Esophagus muscularis mucosa (tissue), 4 donors: ENCODE measurements around the gene SLC17A9. TPM values are rescaled to one million over a fixed set of nuclear protein-coding genes. Genes with fewer than 3 reads are reported as not detected.

Source experiments
- DNase-seq: peaks from one replicate; pipeline ENCODE4 v3.0.0-alpha.2; 2017; ENCODE audit errors: extremely low spot score
- H3K27ac ChIP-seq, 4 donors: fragments of 200-600 bp; sonication (generic); replicated peaks in 1 of 4; 1 replicate in 3 of 4; 2 replicates in 1 of 4; pipeline ENCODE4 v1.5.1; 2016 to 2019; ENCODE audit warnings: mild to moderate bottlenecking in 1 of 4
- H3K27me3 ChIP-seq, 4 donors: fragments of 200-600 bp; sonication (generic); one replicate each; pipeline versions ENCODE4 v1.5.1 to v1.6.0; 2016 to 2019
- H3K36me3 ChIP-seq, 4 donors: fragments of 200-600 bp; sonication (generic); one replicate each; pipeline ENCODE4 v1.5.1; 2016 to 2019
- H3K4me1 ChIP-seq, 4 donors: fragments of 200-600 bp; sonication (generic); one replicate each; pipeline ENCODE4 v1.5.1; 2016 to 2019
- H3K4me3 ChIP-seq, 4 donors: fragments of 200-600 bp; sonication (generic); 1 replicate in 2 of 4; 2 replicates in 2 of 4; pipeline ENCODE4 v1.5.1; 2016 to 2019; ENCODE audit warnings: mild to moderate bottlenecking in 4 of 4, moderate library complexity in 1 of 4
- H3K9me3 ChIP-seq, 4 donors: fragments of 200-600 bp; sonication (generic); 1 replicate in 3 of 4; 2 replicates in 1 of 4; pipeline ENCODE4 v1.5.1; 2016 to 2019
- CTCF ChIP-seq, 3 experiments: fragments of 200-600 bp in 2 of 3; fragments of 450-650 bp in 1 of 3; sonication (generic) in 2 of 3; IDR thresholded peaks; one replicate each; pipeline ENCODE4 v1.5.1; 2017 to 2019; ENCODE audit warnings: antibody characterized with exemption in 3 of 3, mild to moderate bottlenecking in 2 of 3, moderate library complexity in 1 of 3
- EP300 ChIP-seq: sonication (generic); formaldehyde crosslinking; IDR thresholded peaks from one replicate; pipeline ENCODE4 v1.6.1; 2017; ENCODE audit warnings: antibody characterized with exemption
- POLR2A ChIP-seq: fragments of 450-650 bp; IDR thresholded peaks from one replicate; pipeline ENCODE4 v1.6.1; 2017; ENCODE audit warnings: antibody characterized with exemption, moderate library complexity, mild to moderate bottlenecking, low read depth
- POLR2AphosphoS5 ChIP-seq, 2 donors: sonication (generic); formaldehyde crosslinking; IDR thresholded peaks; one replicate each; pipeline ENCODE4 v1.6.1; 2017; ENCODE audit warnings: antibody characterized with exemption in 2 of 2
- WGBS: methylation state at CpG from one replicate; pipeline ENCODE4 v1.1.5; 2018; 5-methylcytosine and 5-hydroxymethylcytosine counted together
- intact Hi-C: fragments of 100-400 bp; cut with DNase I; formaldehyde crosslinking; loops from one replicate; pipeline ENCODE4 v1.15.1; 2023
- total RNA-seq, 4 donors: library from RNA; depleted of rRNA; stranded (reverse); fragments of >200 nt; gene quantifications; one replicate each; pipeline versions ENCODE4 v1.1.0 to v1.2.1, GENCODE V29; 2016

The SLC17A9 gene
- total RNA-seq, 4 donors from 2014 or later = 2.2 to 5.2 (median 2.7) TPM

DNA sequence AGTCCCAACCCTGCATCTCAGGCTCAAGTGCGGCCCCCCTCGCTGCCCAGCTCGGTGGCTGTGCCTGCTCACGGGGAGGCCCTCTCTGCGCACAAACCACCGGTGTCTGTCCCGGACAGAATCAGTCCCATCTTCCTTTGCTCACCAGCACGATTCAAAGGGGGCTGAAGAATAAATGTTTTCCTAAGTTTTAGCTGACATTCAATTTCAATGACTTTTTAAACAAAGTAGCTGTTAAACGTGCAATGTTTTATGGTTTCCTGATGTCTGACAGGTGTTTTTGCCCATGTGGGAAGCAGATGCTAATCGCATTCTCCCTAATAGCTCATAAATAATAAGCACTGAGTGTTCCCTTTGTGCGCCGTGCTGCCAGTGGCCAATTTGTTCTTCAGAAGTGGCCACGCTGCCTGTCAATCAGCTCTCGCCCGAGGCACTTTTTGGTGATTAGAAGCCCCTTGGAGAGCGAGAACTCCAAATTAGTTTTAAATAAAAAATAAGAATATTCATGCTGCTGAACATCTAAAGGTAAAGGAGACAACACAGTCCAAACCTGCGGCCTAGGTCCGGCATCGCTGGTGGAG lies 28.0 kb downstream of the SLC17A9 start:
- Histone ChIP-seq H3K27me3 (peaks cover 0 to 100% (median 24%) of the 10 kb centered on the region in 4 donors), H3K9me3 (no peaks in the 10 kb centered on the region), H3K27ac (no peak overlapping the region), H3K36me3 (no peaks in the 10 kb centered on the region), H3K4me3 (no peak overlapping the region), H3K4me1 (peaks cover 0 to 8% (median 0%) of the 10 kb centered on the region in 4 donors)
- WGBS = 51% methylated on average over 14 of the region's 19 CpGs
- intact Hi-C loops = no loop called here
- DNase-seq = no peak
- TF ChIP-seq POLR2A = no peak
- TF ChIP-seq POLR2AphosphoS5 (IDR thresholded peaks at IDR 0.05) = no peak
- no peak for TF ChIP-seq CTCF (IDR thresholded peaks at IDR 0.05)
- no peak for TF ChIP-seq EP300

GRCh38 chr20:62980970-62981369 lies 28.5 kb downstream of the SLC17A9 start:
- peaks cover 0 to 8% (median 0%) of the 10 kb centered on the region in 4 donors for H3K4me1 ChIP-seq
- no peak for TF ChIP-seq POLR2A
- no peak for TF ChIP-seq EP300
- TF ChIP-seq POLR2AphosphoS5 (IDR thresholded peaks at IDR 0.05) = no peak
- TF ChIP-seq CTCF (IDR thresholded peaks at IDR 0.05) = no peak
- peaks cover 0 to 100% (median 26%) of the 10 kb centered on the region in 4 donors for H3K27me3 ChIP-seq
- H3K4me3 ChIP-seq = no peak overlapping the region
- H3K9me3 ChIP-seq = no peaks in the 10 kb centered on the region
- no peak for DNase-seq
- no peak overlapping the region for H3K27ac ChIP-seq
- WGBS = 31% methylated on average over 15 of the region's 28 CpGs
- intact Hi-C loops = no loop called here
- H3K36me3 ChIP-seq = no peaks in the 10 kb centered on the region

DNA sequence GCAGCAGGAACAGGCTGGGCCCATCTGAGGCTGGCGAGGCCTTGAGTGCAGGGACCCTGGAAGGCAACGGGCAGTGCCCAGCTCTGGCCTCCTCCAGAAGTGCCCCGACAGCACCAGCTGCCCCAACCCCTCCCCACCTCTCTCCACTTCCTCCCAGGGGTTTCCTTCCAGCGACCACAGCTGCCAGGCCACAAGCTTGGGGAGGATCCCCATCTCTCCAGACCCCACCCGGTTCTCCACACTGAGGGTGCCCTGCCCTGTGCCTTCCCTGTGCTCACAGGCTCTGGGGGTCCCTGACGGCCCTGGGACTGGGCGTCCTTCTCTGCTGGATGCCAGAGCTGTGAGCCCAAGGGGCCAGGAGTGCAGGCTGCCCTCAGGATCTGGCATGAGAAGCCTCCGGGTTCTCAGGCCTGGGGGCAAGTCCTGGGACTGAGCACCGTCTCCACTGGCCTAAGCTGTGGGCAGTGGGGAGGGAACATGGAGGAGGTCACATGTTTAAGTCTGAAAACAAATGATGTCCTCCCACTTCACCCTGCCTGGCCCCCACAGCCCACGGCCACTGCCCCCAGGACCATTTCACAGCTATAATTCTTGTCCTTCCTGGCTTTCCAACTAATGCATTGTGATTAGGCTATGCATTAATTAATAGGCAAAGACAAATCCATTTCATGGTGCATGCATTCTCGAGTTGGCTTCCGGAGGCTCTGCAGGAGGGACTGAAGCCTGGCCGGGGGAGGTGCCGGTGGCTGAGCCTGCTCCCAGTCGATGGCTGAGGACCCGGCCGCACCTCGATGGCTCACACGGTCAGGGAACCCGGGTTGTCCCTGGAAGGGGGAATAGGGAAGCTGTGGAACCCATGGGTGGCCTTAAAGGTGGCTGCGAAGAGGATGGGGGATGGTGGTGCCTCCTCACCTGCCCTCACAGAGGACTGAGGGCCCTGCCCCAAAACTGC lies 29.9 kb downstream of the SLC17A9 start:
- Histone ChIP-seq H3K9me3 (no peaks in the 10 kb centered on the region), H3K4me1 (peaks cover 0 to 8% (median 0%) of the 10 kb centered on the region in 4 donors), H3K36me3 (no peaks in the 10 kb centered on the region), H3K27ac (no peak overlapping the region), H3K4me3 (no peak overlapping the region), H3K27me3 (peaks cover 0 to 100% (median 26%) of the 10 kb centered on the region in 4 donors)
- 62% methylated on average over 13 of the region's 21 CpGs for WGBS
- TF ChIP-seq POLR2AphosphoS5 (IDR thresholded peaks at IDR 0.05) = no peak
- no peak for TF ChIP-seq EP300
- no peak for TF ChIP-seq CTCF (IDR thresholded peaks at IDR 0.05)
- no peak for TF ChIP-seq POLR2A
- no peak for DNase-seq
- intact Hi-C loops = no loop called here

GRCh38 chr20:62983210-62983609 lies 30.7 kb downstream of the SLC17A9 start:
- WGBS = 91% methylated on average over 6 of the region's 6 CpGs
- H3K36me3 ChIP-seq = no peaks in the 10 kb centered on the region
- peaks cover 0 to 8% (median 0%) of the 10 kb centered on the region in 4 donors for H3K4me1 ChIP-seq
- intact Hi-C loops = no loop called here
- H3K9me3 ChIP-seq = no peaks in the 10 kb centered on the region
- TF ChIP-seq CTCF (IDR thresholded peaks at IDR 0.05) = no peak
- no peak for TF ChIP-seq EP300
- no peak for TF ChIP-seq POLR2AphosphoS5 (IDR thresholded peaks at IDR 0.05)
- TF ChIP-seq POLR2A = no peak
- peaks cover 0 to 96% (median 23%) of the 10 kb centered on the region in 4 donors for H3K27me3 ChIP-seq
- no peak overlapping the region for H3K27ac ChIP-seq
- no peak overlapping the region for H3K4me3 ChIP-seq
- DNase-seq = no peak
